Stimulated activated CD4-positive, alpha-beta T cell treated with anti-CD3 and anti-CD28 coated beads, Interleukin-12 subunit alpha, Interleukin-12 subunit beta, amount 100 ng/mL, for 4 hours (primary cell): ENCODE results near the gene DDX47.

Source experiments
- DNase-seq: peaks from one replicate; pipeline ENCODE4 v3.0.0-alpha.2; 2020

The DDX47 gene

DNA sequence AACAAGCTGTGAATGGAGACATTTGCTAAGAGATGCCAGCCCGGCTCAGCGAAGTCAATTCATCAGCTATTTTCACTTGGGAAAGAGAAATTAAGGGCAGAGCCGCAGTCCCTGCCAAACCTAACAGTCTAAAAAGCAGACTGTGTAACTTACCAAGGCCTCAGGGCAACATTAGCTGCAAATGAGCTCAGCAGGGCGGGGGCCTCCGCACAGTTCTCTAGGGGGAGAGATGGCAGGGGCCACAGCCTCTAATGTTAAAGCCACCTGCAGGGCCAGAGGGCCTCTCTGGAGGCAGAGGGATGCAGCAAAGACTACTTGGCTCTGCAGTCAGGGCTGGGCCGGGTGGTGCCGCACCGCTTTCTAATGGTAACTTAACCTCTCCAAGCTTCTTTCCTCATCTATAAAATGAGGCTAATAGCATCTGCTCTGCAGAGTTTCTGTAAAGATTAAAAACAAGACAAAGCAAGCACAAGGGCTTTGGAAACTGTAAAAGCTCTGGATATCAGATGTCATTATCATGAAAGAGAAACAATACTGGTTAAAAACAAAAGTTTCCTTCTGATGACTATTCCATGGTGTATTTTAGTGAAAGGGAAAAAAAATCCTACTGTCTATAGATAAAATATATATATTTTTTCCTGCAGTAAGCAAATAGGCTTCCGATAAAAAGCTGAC lies 64.8 kb downstream of the DDX47 start:
- no peak for DNase-seq
